Stimulated activated CD4-positive, alpha-beta T cell treated with anti-CD3 and anti-CD28 coated beads, Interleukin-4, amount 100 ng/mL, for 24 hours (primary cell): ENCODE data around the gene TMEM119.

Experiments
- DNase-seq: peaks from one replicate; pipeline ENCODE4 v3.0.0-alpha.2; 2020

The TMEM119 gene

GRCh38 chr12:108597559-108598471 is at the start of gene TMEM119:
Gene TMEM119 (minus strand): TSS chr12:108598084. CDS start chr12:108592383, 5,701 bp downstream.
- DNase-seq: no peak

- no peak for DNase-seq
These were observed 49.0 kb upstream of the TMEM119 start for GRCh38 chr12:108646600-108647579.

- DNase-seq: no peak
These were observed 48.1 kb upstream of the TMEM119 start for GRCh38 chr12:108645686-108646599.

- DNase-seq: no peak
These were observed 46.9 kb upstream of the TMEM119 start for GRCh38 chr12:108644811-108645120.

- no peak for DNase-seq
These were observed 46.3 kb upstream of the TMEM119 start for GRCh38 chr12:108643941-108644810.

GRCh38 chr12:108642899-108643654 is 45.2 kb upstream of the TMEM119 start:
- DNase-seq: no peak

GRCh38 chr12:108642269-108642870 is 44.5 kb upstream of the TMEM119 start:
- no peak for DNase-seq

GRCh38 chr12:108641446-108642268 is 43.8 kb upstream of the TMEM119 start:
- DNase-seq: no peak

- DNase-seq: no peak
These were observed 43.0 kb upstream of the TMEM119 start for GRCh38 chr12:108640802-108641445.

GRCh38 chr12:108638997-108639822 is 41.3 kb upstream of the TMEM119 start:
- DNase-seq: no peak

- DNase-seq: no peak
These were observed 40.4 kb upstream of the TMEM119 start for GRCh38 chr12:108638141-108638827.

GRCh38 chr12:108637222-108637971 is 39.5 kb upstream of the TMEM119 start:
- DNase-seq: no peak

- DNase-seq: no peak
These were observed 38.3 kb upstream of the TMEM119 start for GRCh38 chr12:108635997-108636808.

GRCh38 chr12:108635201-108635996 is 37.5 kb upstream of the TMEM119 start:
- DNase-seq: peak; percentile 59

- DNase-seq: peak; percentile 56
These were observed 36.5 kb upstream of the TMEM119 start for GRCh38 chr12:108634341-108634751.
